A172 (cell line): ENCODE results near the gene TMOD4. TPM values are rescaled to one million over a fixed set of nuclear protein-coding genes. Genes with fewer than 3 reads are reported as not detected.

ENCODE experiments used
- DNase-seq: peaks from one replicate; pipeline ENCODE4 v3.0.0-alpha.2; 2015; ENCODE audit warnings: low spot score
- total RNA-seq: library from RNA; depleted of rRNA; stranded (reverse); fragments of >200 nt; shearing (Covaris generic); gene quantifications from 2 replicates; pipeline ENCODE4 v1.2.3, GENCODE V29; 2014; rRNA removed

The TMOD4 gene
- total RNA-seq, 1 experiment from 2014 or later = 0.17 TPM

- no peak for DNase-seq
Observed at GRCh38 chr1:151143057-151143435, 32.7 kb downstream of the TMOD4 start.

- DNase-seq = no peak
Observed at GRCh38 chr1:151142411-151143056, 33.2 kb downstream of the TMOD4 start.

DNA sequence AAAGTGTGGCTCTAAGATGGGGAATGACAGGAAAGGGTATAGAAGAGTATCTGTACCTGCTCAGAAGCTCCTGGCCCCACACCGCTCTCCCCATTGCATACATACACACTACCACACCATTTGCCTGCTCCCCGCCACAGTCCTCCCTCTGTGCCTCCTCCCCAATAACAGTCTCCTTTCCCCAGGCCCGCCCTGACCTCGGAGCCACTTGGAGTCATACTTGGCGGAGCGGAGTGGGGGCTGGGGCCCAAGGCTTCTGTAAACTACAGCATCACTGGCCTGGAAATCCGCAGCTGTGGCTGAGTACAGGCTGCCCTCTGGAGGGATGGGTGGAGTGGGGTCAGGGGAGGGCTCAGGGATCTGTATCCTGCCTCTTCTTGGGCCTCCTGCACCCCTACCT, 38.0 kb downstream of the TMOD4 start:
- no peak for DNase-seq

DNA sequence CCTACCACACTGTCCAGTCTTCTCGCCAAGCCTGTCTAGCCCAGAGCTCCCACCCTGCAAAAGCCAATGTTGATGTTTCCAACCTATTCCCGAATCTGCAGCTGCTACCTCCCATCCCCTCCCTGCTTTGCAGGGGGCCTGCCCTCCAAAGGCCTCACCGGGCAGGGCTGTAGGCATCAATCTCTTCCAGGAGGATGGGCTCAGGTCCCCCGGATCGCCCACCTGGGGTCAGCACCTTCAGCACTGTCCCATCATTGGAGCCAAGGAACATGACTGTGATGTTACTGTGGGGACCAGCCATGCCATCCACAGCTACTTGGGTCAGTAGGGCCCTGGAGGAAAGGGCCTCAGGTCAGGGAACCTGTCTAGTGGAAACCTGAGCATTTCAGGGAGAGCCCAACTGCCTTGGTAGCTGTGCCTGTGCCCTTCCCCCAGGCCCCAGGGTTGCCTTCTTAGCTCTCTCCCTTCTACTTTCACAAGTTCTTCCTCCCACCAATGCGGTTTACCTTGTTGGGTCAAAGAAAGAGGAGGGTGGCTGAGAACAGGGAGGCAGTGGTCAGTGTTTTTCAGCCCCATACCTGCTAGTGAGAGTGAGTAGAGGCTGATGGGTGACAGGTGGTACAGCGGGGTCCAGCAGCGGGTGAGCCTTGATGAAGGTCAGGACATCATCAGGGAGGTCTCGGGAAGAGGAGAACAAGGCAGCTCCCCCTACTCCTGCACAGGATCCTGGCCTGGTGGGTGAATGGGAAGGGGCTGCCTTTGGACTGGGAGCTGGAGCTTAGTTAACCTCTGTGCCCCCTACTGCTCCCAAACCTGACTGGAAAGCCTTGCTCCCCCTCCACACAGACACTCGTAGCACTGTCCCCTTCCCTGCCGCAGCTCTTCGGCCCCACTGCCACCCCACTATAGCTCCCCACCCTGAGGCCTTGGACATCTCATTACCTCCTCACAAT, 40.1 kb downstream of the TMOD4 start:
- no peak for DNase-seq

GRCh38 chr1:151134991-151135390, 40.8 kb downstream of the TMOD4 start:
- DNase-seq = no peak

DNA sequence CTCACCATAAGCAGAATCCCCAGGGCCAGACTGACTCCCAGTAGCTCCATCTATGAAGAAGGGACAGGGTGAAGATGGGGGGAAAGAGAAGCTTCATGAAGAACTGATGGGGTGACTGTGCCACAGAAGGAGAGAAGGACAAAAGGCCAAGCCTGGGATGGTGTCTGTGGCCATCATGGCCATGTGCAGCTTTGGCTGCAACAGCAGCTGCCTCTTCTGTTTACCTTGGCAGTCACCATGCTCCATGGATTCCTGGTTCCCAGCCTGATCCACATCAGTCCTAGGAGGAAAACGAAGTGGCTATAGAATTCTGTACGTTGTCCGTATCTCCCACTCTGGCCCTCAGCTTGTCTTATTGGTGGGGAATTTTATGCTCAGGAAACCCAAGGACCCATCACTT, 41.4 kb downstream of the TMOD4 start:
- no peak for DNase-seq

DNA sequence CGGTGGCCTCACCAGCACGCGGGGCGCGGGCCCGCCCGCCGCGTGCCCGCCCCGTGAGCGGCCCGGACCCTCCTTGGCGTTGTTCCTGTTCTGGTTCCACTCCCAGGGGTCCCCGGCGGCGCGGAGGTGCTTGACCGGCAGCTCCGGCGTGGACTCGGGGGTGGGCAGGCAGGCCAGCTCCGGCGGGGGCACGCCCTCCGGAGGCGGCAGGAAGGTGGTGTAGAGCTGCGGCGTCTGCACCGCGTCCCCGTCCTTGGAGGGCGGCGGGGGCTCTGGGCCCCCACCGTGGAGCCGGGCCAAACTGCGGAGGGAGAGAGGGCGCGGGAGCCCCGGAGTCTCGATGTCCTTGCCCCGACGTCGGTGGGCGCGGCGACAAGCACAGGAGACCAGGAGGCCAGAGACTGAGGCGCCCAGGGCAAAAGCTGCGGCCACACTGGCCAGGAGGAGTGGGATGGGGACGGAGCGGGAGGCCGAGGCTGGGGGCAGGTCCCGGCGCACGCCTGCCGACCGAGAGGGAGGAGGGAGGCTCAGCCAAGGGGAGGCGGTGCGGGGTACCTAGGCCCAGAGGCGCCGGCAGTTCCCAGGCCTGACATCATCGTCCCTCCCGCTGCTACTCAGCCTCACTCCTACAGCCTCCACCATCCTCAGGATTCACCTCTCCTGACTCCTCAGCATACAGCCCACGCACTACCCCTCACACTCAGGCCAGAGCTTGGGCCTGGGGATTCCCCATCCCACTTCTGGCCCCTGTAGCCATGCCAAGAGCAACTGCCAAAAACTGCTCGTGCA, 42.6 kb downstream of the TMOD4 start:
- DNase-seq = no peak

DNA sequence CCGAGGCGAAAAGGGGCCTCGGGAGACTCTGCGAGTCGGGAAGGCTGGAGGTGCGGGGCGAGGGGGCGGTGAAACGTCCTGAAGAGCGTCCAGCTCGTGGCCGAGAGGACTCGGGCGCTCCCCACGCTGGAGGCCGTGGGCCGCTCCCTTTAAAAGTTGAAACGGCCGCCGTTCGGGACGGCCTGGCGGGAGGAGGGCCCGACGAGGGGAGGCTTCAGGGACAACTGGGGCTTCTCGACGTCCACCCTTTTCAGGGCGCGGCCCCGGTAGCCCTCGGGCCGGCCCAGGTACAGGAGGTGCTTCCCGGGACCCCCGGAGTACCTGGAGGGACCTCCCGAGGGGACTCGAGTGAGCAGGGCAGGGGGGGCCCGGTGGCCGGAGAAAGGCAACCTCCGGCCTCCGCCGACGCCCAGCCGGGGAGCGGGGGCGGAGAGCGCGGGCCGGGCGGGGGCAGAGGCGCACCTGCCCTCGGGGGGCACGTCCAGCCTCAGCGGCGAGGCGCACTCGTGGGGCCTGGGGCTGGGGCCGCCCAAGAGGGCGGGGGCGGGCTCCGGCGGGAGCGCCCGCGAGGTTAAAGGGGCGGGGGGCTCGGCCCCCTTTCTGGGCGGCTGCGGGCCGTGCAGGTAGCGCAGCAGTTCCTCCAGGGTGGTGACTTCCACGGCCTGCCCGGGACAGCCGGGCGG, 43.3 kb downstream of the TMOD4 start:
- DNase-seq = no peak

DNA sequence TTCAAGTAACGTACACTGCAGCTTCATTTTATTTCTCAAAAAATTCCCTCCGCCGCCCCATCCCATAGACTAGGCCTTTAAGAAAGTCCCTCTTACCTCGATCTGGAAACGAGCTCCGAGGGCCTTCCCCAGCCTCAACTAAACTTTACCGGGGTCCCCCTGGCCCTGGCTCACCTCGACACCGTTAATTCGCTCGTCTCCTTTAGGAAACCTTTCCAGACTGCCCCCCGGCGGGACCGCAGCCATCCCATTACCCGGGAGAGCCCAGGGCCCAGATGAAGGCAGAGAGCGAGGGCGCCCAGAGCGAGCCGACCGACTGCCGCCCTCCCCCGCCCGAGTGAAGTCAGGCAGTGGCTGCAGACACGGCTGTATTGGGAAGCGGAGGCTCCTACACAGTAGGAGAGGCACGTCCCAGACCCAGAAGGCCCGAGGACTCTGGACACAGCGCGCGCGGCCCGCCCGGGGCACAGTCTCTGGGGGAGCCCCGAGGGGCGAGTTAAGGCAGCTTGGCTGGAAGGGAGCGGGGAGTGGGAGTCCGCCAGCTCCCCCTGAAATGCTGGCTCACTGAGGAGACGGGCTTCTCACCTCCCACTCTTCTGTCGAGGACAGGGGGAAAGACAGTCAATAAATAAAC, 44.0 kb downstream of the TMOD4 start:
- no peak for DNase-seq

GRCh38 chr1:151130987-151131586, 44.7 kb downstream of the TMOD4 start:
- DNase-seq = no peak

DNA sequence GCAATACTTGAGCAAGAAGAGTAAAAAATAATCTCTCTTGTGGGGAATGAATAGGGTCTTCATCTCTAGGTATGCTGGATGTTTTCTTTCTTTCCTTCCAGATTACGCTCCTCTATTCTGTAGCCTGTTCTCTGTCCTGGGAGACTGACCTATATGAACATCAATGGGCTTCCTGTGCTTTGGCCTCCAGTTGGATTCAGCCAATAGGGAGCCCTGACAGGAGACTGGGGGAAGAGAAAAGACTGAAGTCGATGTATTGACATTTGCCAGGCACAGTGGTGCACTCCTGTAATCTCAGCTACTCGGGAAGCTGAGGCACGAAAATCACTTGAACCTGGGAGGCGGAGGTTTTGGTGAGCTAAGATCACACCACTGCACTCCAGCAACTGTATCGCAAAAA, 47.0 kb downstream of the TMOD4 start:
- DNase-seq = no peak

DNA sequence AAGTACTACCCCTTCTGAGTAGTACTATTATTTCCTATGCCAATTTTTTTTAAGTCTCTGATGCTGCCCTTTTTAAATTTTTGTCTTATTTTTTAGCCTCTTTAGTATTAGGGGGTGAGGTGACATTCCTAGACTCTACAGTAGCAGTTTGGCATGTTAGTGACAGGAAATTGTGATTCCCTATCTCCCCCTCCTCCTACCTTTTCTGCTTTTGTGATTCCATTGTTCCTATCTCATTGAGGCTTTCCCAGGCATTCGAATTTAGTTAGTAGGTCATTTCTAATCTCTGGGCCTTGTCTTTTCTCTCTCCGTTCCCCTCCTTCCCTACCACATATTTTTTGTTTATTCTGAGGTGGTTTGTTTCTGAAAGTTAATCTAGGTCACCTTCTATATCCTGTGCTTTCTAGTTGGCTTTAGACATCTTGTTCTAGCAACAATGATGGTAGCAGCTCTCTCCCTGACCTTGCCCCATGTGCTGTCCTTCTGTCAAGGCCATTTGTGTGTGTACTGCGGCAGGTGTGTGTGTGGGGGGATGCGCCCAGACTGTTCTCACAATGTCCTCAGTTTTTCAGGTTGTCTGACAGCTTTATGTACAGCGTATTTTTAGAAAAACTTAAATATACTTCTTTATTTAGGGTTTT, 50.9 kb downstream of the TMOD4 start:
- DNase-seq = no peak

Other genes with a start within 250 kb of the TMOD4 start
- 55.4 and 56.8 TPM in 2 replicates for gene SETDB1, start 249.6 kb downstream of the TMOD4 start, total RNA-seq
- gene CERS2, start 201.1 kb downstream of the TMOD4 start, total RNA-seq = 376 and 393 TPM in 2 replicates
- gene ANXA9, start 193.7 kb downstream of the TMOD4 start, total RNA-seq = 18.2 and 20.6 TPM in 2 replicates
- 9.3 and 10.6 TPM in 2 replicates for gene MINDY1, start 169.1 kb downstream of the TMOD4 start, total RNA-seq
- gene PRUNE1, start 167.5 kb downstream of the TMOD4 start, total RNA-seq = 18.8 and 19.0 TPM in 2 replicates
- 0.38 and 0.86 TPM in 2 replicates for gene BNIPL, start 139.4 kb downstream of the TMOD4 start, total RNA-seq
- 3.7 and 6.9 TPM in 2 replicates for gene C1orf56, start 128.2 kb downstream of the TMOD4 start, total RNA-seq
- gene CDC42SE1, start 116.4 kb downstream of the TMOD4 start, total RNA-seq = 149 and 150 TPM in 2 replicates
- gene MLLT11, start 115.6 kb downstream of the TMOD4 start, total RNA-seq = 99.2 and 101 TPM in 2 replicates
- gene GABPB2, start 105.2 kb downstream of the TMOD4 start, total RNA-seq = 2.9 and 4.7 TPM in 2 replicates
- gene SEMA6C, start 29.4 kb downstream of the TMOD4 start, total RNA-seq = 2.5 and 4.4 TPM in 2 replicates
- gene TNFAIP8L2, start 19.3 kb downstream of the TMOD4 start, total RNA-seq = not detected in 2 replicates
- gene LYSMD1, start 10.1 kb downstream of the TMOD4 start, total RNA-seq = 19.6 and 21.6 TPM in 2 replicates
- 105 and 107 TPM in 2 replicates for gene SCNM1, start 9.8 kb downstream of the TMOD4 start, total RNA-seq
- 163 and 207 TPM in 2 replicates for gene VPS72, start 14.2 kb upstream of the TMOD4 start, total RNA-seq
- 87.5 and 102 TPM in 2 replicates for gene PIP5K1A, start 22.6 kb upstream of the TMOD4 start, total RNA-seq
- 568 and 570 TPM in 2 replicates for gene PSMD4, start 78.8 kb upstream of the TMOD4 start, total RNA-seq
- 34.7 and 36.2 TPM in 2 replicates for gene ZNF687, start 106.3 kb upstream of the TMOD4 start, total RNA-seq
- 86.6 and 99.4 TPM in 2 replicates for gene PI4KB, start 151.4 kb upstream of the TMOD4 start, total RNA-seq
- 73.0 and 104 TPM in 2 replicates for gene RFX5, start 171.3 kb upstream of the TMOD4 start, total RNA-seq
- 0.22 and 0.41 TPM in 2 replicates for gene SELENBP1, start 196.7 kb upstream of the TMOD4 start, total RNA-seq
- 1,122 and 1,186 TPM in 2 replicates for gene PSMB4, start 223.6 kb upstream of the TMOD4 start, total RNA-seq